CD14-positive monocyte (primary cell): Measurements from ENCODE around the gene CA10. TPM values are rescaled to one million over a fixed set of nuclear protein-coding genes. Genes with fewer than 3 reads are reported as not detected.

Experiments
- DNase-seq, 3 donors: peaks; one replicate each; pipeline ENCODE4 v3.0.0-alpha.2; 2011 to 2022
- H2AFZ ChIP-seq: 2 replicates; pipeline ENCODE4 v1.6.0; 2012; ENCODE audit warnings: mild to moderate bottlenecking, low read depth, low read length, inconsistent platforms; ENCODE audit not compliant: insufficient read depth, poor library complexity, severe bottlenecking
- H3K27ac ChIP-seq, 2 donors: 1 replicate in 1 of 2; 2 replicates in 1 of 2; pipeline ENCODE4 v1.5.1; 2012 to 2013; ENCODE audit warnings: low read length in 2 of 2, control low read depth in 1 of 2, inconsistent platforms in 1 of 2, low read depth in 1 of 2, mild to moderate bottlenecking in 1 of 2
- H3K27me3 ChIP-seq, 2 donors: one replicate each; pipeline versions ENCODE4 v1.6.0 to v1.6.1; 2011 to 2013; ENCODE audit warnings: low read length in 2 of 2; ENCODE audit not compliant: control insufficient read depth in 2 of 2, insufficient read depth in 2 of 2
- H3K36me3 ChIP-seq, 2 donors: replicated peaks in 1 of 2; 1 replicate in 1 of 2; 2 replicates in 1 of 2; pipeline versions ENCODE4 v1.5.1 to v1.6.1; 2012 to 2013; ENCODE audit warnings: low read length in 2 of 2, control low read depth in 1 of 2, inconsistent platforms in 1 of 2, mild to moderate bottlenecking in 1 of 2; ENCODE audit not compliant: insufficient read depth in 2 of 2, control insufficient read depth in 1 of 2
- H3K4me1 ChIP-seq, 2 donors: 1 replicate in 1 of 2; 2 replicates in 1 of 2; pipeline versions ENCODE4 v1.5.1 to v1.6.1; 2012 to 2013; ENCODE audit warnings: low read length in 2 of 2, control low read depth in 1 of 2, inconsistent platforms in 1 of 2, mild to moderate bottlenecking in 1 of 2, moderate library complexity in 1 of 2; ENCODE audit not compliant: insufficient read depth in 2 of 2, control insufficient read depth in 1 of 2
- H3K4me2 ChIP-seq: replicated peaks from 2 replicates; pipeline ENCODE3; 2012; ENCODE audit warnings: low read length, moderate library complexity, mild to moderate bottlenecking; ENCODE audit not compliant: poor library complexity, severe bottlenecking; ENCODE audit errors: extremely low read depth
- H3K4me3 ChIP-seq, 3 experiments: fragments of 200-600 bp in 1 of 3; sonication (generic) in 1 of 3; replicated peaks in 1 of 3; 1 replicate in 2 of 3; 2 replicates in 1 of 3; pipeline ENCODE4 v1.5.1; 2011 to 2013; ENCODE audit warnings: low read length in 3 of 3, mild to moderate bottlenecking in 3 of 3, control low read depth in 2 of 3, low read depth in 2 of 3, inconsistent platforms in 1 of 3, moderate library complexity in 1 of 3
- H3K79me2 ChIP-seq: 2 replicates; pipeline ENCODE4 v1.6.0; 2012; ENCODE audit warnings: mild to moderate bottlenecking, control low read depth, inconsistent platforms, low read length, moderate library complexity; ENCODE audit not compliant: insufficient read depth
- H3K9ac ChIP-seq: 2 replicates; pipeline ENCODE4 v1.6.0; 2017; ENCODE audit warnings: low read length, mild to moderate bottlenecking; ENCODE audit not compliant: insufficient read depth, poor library complexity, severe bottlenecking
- H3K9me3 ChIP-seq, 2 donors: replicated peaks in 1 of 2; 1 replicate in 1 of 2; 2 replicates in 1 of 2; pipeline versions ENCODE4 v1.5.1 to v1.6.1; 2012 to 2013; ENCODE audit warnings: low read length in 2 of 2, control low read depth in 1 of 2; ENCODE audit not compliant: control insufficient read depth in 1 of 2, insufficient read depth in 1 of 2
- H4K20me1 ChIP-seq: 2 replicates; pipeline ENCODE4 v1.6.0; 2012; ENCODE audit warnings: mild to moderate bottlenecking, low read length, control low read depth, moderate library complexity; ENCODE audit not compliant: insufficient read depth
- H3K27ac Mint-ChIP-seq, 7 donors: one replicate each; pipeline ENCODE4 v1.8.0; 2020; ENCODE audit warnings: mild to moderate bottlenecking in 7 of 7, mixed read lengths in 7 of 7, moderate library complexity in 6 of 7, inconsistent platforms in 2 of 7
- H3K27me3 Mint-ChIP-seq, 3 donors: one replicate each; pipeline ENCODE4 v1.8.0; 2021 to 2022; ENCODE audit warnings: low read depth in 3 of 3, mild to moderate bottlenecking in 3 of 3, mixed read lengths in 3 of 3, moderate library complexity in 3 of 3, inconsistent platforms in 1 of 3
- H3K36me3 Mint-ChIP-seq, 2 donors: one replicate each; pipeline ENCODE4 v1.8.0; 2020; ENCODE audit warnings: mixed read lengths in 2 of 2, inconsistent platforms in 1 of 2, mild to moderate bottlenecking in 1 of 2
- H3K4me1 Mint-ChIP-seq: one replicate; pipeline ENCODE4 v1.8.0; 2020; ENCODE audit warnings: mild to moderate bottlenecking, mixed read lengths
- H3K4me3 Mint-ChIP-seq, 2 donors: one replicate each; pipeline ENCODE4 v1.8.0; 2020; ENCODE audit warnings: mild to moderate bottlenecking in 2 of 2, mixed read lengths in 2 of 2, moderate library complexity in 1 of 2
- H3K9me3 Mint-ChIP-seq, 7 donors: one replicate each; pipeline ENCODE4 v1.8.0; 2020 to 2022; ENCODE audit warnings: mixed read lengths in 7 of 7, mild to moderate bottlenecking in 6 of 7, moderate library complexity in 6 of 7, inconsistent platforms in 2 of 7
- CTCF ChIP-seq: fragments of 200-600 bp; IDR thresholded peaks from one replicate; pipeline ENCODE4 v1.8.0; 2022; ENCODE audit warnings: antibody characterized with exemption, mild to moderate bottlenecking
- WGBS: methylation state at CpG from one replicate; pipeline ENCODE4 v1.1.5; 2013; ENCODE audit warnings: missing lambda C conversion rate; ENCODE audit not compliant: insufficient coverage; 5-methylcytosine and 5-hydroxymethylcytosine counted together
- intact Hi-C, 2 donors: fragments of 100-400 bp; cut with micrococcal nuclease; formaldehyde crosslinking; loops; one replicate each; pipeline versions ENCODE4 v1.15.0 to v1.15.1; 2023
- polyA plus RNA-seq, 3 donors: library from polyadenylated mRNA; depleted of rRNA in 1 of 3; unstranded in 2 of 3; stranded (reverse) in 1 of 3; fragments of 300-500 nt in 2 of 3; fragments of >200 nt in 1 of 3; fragmentation: Illumina TruSeq in 2 of 3; gene quantifications; 1 replicate in 2 of 3; 2 replicates in 1 of 3; pipeline ENCODE4 v1.2.3, GENCODE V29; 2012 to 2021

CA10 gene
- polyA plus RNA-seq, 3 donors: not detected

GRCh38 chr17:51676691-51677487, 481.6 kb downstream of the CA10 start:
- 40% methylated on average over 2 of the region's 5 CpGs for WGBS
- H3K27ac ChIP-seq: no peak overlapping the region
- no peak for DNase-seq
- no peak overlapping the region for H2AFZ ChIP-seq
- Mint-ChIP-seq H3K4me3 (no peak overlapping the region), H3K36me3 (no peaks in the 10 kb centered on the region), H3K27ac (no peak overlapping the region), H3K4me1 (no peaks in the 10 kb centered on the region), H3K27me3 (peaks cover 0 to 3% (median 2%) of the 10 kb centered on the region in 3 donors), H3K9me3 (peaks cover 0 to 6% (median 0%) of the 10 kb centered on the region in 7 donors)
- no peaks in the 10 kb centered on the region for H3K4me1 ChIP-seq
- H3K4me2 ChIP-seq: no peak overlapping the region
- H3K79me2 ChIP-seq: no peaks in the 10 kb centered on the region
- no peak overlapping the region for H3K9ac ChIP-seq
- TF ChIP-seq CTCF: no peak
- H3K4me3 ChIP-seq: no peak overlapping the region
- no peaks in the 10 kb centered on the region for H3K36me3 ChIP-seq
- intact Hi-C loops: no loop called here
- no peaks in the 10 kb centered on the region for H3K27me3 ChIP-seq
- no peaks in the 10 kb centered on the region for H4K20me1 ChIP-seq
- no peaks in the 10 kb centered on the region for H3K9me3 ChIP-seq

DNA sequence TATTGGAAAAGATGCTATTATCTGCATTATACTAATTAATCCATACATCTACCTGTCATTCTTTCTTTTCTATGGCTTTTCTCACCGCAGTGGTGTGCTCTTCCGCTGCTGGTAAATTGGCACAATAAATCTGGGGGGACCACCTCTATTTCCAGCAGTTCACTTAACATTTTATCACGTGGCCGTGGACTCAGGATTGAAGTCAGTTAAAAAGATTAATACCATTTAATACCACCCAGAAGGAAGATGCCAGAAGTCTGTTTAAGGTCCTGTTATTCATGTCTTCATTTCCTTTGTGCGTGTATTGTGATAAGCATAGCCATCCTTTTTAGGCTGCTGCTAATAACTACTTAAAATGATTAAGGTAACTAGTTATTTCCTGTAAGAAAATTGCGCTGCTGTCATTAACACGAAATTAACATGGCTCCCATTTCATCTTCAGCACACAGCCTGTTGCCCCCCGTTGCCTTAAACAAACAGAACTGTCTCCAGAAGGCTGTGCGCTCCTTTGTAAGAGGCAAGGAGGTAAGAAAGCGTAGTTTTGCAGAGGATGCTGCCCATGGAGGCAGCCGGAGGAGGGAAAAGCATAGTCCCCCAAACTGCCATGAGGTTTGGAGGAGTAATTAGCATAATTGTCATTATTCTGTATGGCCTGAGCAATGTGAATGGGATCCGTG, 483.8 kb downstream of the CA10 start:
- Histone ChIP-seq H3K4me3 (no peak overlapping the region), H3K9me3 (no peaks in the 10 kb centered on the region), H3K9ac (no peak overlapping the region), H3K36me3 (no peaks in the 10 kb centered on the region), H3K4me2 (no peak overlapping the region), H3K27ac (no peak overlapping the region), H3K27me3 (no peaks in the 10 kb centered on the region), H3K79me2 (no peaks in the 10 kb centered on the region), H2AFZ (no peak overlapping the region), H3K4me1 (no peaks in the 10 kb centered on the region), H4K20me1 (no peaks in the 10 kb centered on the region)
- H3K4me1 Mint-ChIP-seq: no peaks in the 10 kb centered on the region
- no peak for DNase-seq
- 92% methylated on average over 4 of the region's 12 CpGs for WGBS
- no peak for TF ChIP-seq CTCF
- H3K27ac Mint-ChIP-seq: no peak overlapping the region
- intact Hi-C loops: no loop called here
- H3K36me3 Mint-ChIP-seq: no peaks in the 10 kb centered on the region
- peaks cover 0 to 3% (median 2%) of the 10 kb centered on the region in 3 donors for H3K27me3 Mint-ChIP-seq
- H3K4me3 Mint-ChIP-seq: no peak overlapping the region
- H3K9me3 Mint-ChIP-seq: peaks cover 0 to 6% (median 2%) of the 10 kb centered on the region in 7 donors
